SK-N-SH treated with all-trans-retinoic acid at 6 μM for 48 hours (cell line): Measurements from ENCODE around the gene RPA1.

Experiments used
- CREB5 ChIP-seq: fragments of 250-450 bp; sonication (Bioruptor Pico); IDR thresholded peaks from 2 replicates; pipeline ENCODE4 v1.5.1; 2020; ENCODE audit warnings: low read depth, mild to moderate bottlenecking, moderate library complexity
- TCF4 ChIP-seq: fragments of 250-450 bp; sonication (Bioruptor Pico); IDR thresholded peaks from 2 replicates; pipeline ENCODE4 v1.8.0; 2021; ENCODE audit warnings: mild to moderate bottlenecking, moderate library complexity, borderline replicate concordance
- TOX ChIP-seq: fragments of 250-450 bp; sonication (Bioruptor Pico); IDR thresholded peaks from 2 replicates; pipeline ENCODE4 v1.8.0; 2021; ENCODE audit warnings: mild to moderate bottlenecking, moderate library complexity, borderline replicate concordance
- ZFP3 ChIP-seq: fragments of 250-450 bp; sonication (Bioruptor Pico); IDR thresholded peaks from 2 replicates; pipeline ENCODE4 v1.5.0; 2020; ENCODE audit warnings: mild to moderate bottlenecking, moderate library complexity
- ZNF70 ChIP-seq: fragments of 450-650 bp; formaldehyde crosslinking; IDR thresholded peaks from 2 replicates; pipeline ENCODE4 v1.5.0; 2020; ENCODE audit warnings: mild to moderate bottlenecking, moderate library complexity
- ZNF8 ChIP-seq: fragments of 450-650 bp; formaldehyde crosslinking; IDR thresholded peaks from 2 replicates; pipeline ENCODE4 v1.5.0; 2020; ENCODE audit warnings: mild to moderate bottlenecking, moderate library complexity

GRCh38 chr17:1796800-1797199, 33.0 kb upstream of the RPA1 start:
- TF ChIP-seq ZNF70 (CRISPR knock-in tag) (no peak), ZFP3 (CRISPR knock-in tag) (no peak), TCF4 (CRISPR knock-in tag) (no peak), CREB5 (no peak), ZNF8 (CRISPR knock-in tag) (no peak), TOX (CRISPR knock-in tag) (no peak)
